Gastrocnemius medialis (tissue), 4 donors: Measurements from ENCODE around the gene UNCX. TPM values are rescaled to one million over a fixed set of nuclear protein-coding genes. Genes with fewer than 3 reads are reported as not detected.

Experiments
- ATAC-seq, 2 donors: fragments of 150-250 bp; one replicate each; pipeline ENCODE4 v1.9.1; 2016
- DNase-seq, 2 donors: peaks; one replicate each; pipeline ENCODE4 v3.0.0-alpha.2; 2019
- H3K27ac ChIP-seq, 4 donors: fragments of 200-600 bp; sonication (generic); 1 replicate in 1 of 4; 2 replicates in 3 of 4; pipeline ENCODE4 v1.5.1; 2016 to 2018; ENCODE audit warnings: mild to moderate bottlenecking in 2 of 4, moderate library complexity in 1 of 4
- H3K27me3 ChIP-seq, 3 donors: fragments of 200-600 bp; sonication (generic) in 2 of 3; 1 replicate in 1 of 3; 2 replicates in 2 of 3; pipeline versions ENCODE4 v1.5.1 to v1.6.0; 2016 to 2019; ENCODE audit warnings: mild to moderate bottlenecking in 1 of 3, moderate library complexity in 1 of 3
- H3K36me3 ChIP-seq, 2 donors: fragments of 200-600 bp; sonication (generic) in 1 of 2; one replicate each; pipeline ENCODE4 v1.5.1; 2017 to 2018
- H3K4me1 ChIP-seq, 2 donors: fragments of 200-600 bp; sonication (generic) in 1 of 2; one replicate each; pipeline ENCODE4 v1.5.1; 2016 to 2017; ENCODE audit warnings: mild to moderate bottlenecking in 2 of 2
- H3K4me3 ChIP-seq, 4 donors: fragments of 200-600 bp; sonication (generic) in 3 of 4; 1 replicate in 1 of 4; 2 replicates in 3 of 4; pipeline ENCODE4 v1.5.1; 2016 to 2019; ENCODE audit warnings: mild to moderate bottlenecking in 2 of 4
- H3K9me3 ChIP-seq, 3 donors: fragments of 200-600 bp; sonication (generic) in 2 of 3; 1 replicate in 1 of 3; 2 replicates in 2 of 3; pipeline ENCODE4 v1.5.1; 2016 to 2019
- CTCF ChIP-seq, 5 experiments: fragments of 450-650 bp in 3 of 5; fragments of 200-600 bp in 2 of 5; sonication (generic) in 2 of 5; IDR thresholded peaks in 4 of 5; conservative IDR thresholded peaks in 1 of 5; 1 replicate in 4 of 5; 2 replicates in 1 of 5; pipeline ENCODE4 v1.5.1; 2016 to 2019; ENCODE audit warnings: antibody characterized with exemption in 5 of 5, mild to moderate bottlenecking in 3 of 5, moderate library complexity in 3 of 5
- POLR2A ChIP-seq, 2 donors: fragments of 450-650 bp; IDR thresholded peaks; one replicate each; pipeline ENCODE4 v1.6.1; 2017; ENCODE audit warnings: antibody characterized with exemption in 2 of 2, mild to moderate bottlenecking in 2 of 2, moderate library complexity in 2 of 2
- in situ Hi-C, 4 donors: fragments of 200-750 bp; cut with MboI; loops; one replicate each; pipeline versions ENCODE4 v1.15.0 to v1.8.0; 2017; ENCODE audit warnings: low sequenced_read_pairs in 4 of 4
- intact Hi-C: fragments of 100-400 bp; cut with DNase I; formaldehyde crosslinking; loops from one replicate; pipeline ENCODE4 v1.15.1; 2023; ENCODE audit warnings: low total_unique reads
- total RNA-seq, 4 donors: library from RNA; depleted of rRNA; stranded (reverse); fragments of >200 nt; gene quantifications; one replicate each; pipeline versions ENCODE4 v1.1.0 to v1.2.3, GENCODE V29; 2016

Gene UNCX
- total RNA-seq, 4 donors from 2014 or later: not detected

DNA sequence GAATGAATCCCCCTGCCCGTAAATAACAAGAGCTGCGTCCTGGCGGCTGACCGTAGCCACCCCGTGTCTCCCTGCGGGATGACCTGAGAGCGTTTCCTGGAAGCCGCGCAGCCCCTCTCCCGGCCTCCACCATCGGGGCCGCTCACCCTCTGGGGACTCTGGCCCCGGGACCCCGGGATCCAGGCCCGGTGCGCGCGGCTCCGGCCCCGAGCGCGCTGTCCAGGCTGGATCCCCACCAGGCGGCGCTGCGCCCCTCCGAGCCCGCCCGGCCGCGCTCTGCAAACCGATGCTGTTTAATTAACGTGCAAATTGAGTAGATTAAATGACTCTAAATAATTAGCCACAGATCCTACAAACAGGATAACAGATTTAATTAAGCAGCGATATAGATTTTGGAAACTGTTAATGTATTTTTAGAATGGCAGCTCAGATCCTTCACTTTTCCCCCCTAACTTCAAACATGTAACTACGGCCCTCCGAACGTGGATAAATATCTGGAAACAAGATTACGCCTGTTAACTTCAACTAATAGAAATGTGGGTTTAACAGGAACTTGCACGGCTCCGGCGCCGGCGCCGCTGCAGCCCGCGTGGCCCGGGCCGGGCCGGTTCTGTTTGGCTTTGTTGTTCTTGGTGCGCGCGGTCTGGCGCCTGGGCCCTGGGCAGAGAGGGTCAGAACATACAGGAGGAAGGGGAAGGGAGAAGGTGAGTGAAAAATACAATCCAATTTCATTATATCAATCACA lies 7.1 kb upstream of the UNCX start:
- TF ChIP-seq CTCF (IDR thresholded peaks at IDR 0.05 in 4 of 5, conservative IDR thresholded peaks at IDR 0.05 in 1 of 5) (peak; percentile 37 to 62 (median 45)), POLR2A (IDR thresholded peaks at IDR 0.05) (no peak)
- no peak overlapping the region for H3K4me3 ChIP-seq
- no peaks in the 10 kb centered on the region for H3K9me3 ChIP-seq
- H3K27ac ChIP-seq: no peak overlapping the region
- ATAC-seq (no peak), DNase-seq (no peak)
- intact Hi-C loops: no loop called here
- in situ Hi-C loops: no loop called here
- H3K27me3 ChIP-seq: peaks cover 87 to 94% (median 87%) of the 10 kb centered on the region in 3 donors
- no peaks in the 10 kb centered on the region for H3K36me3 ChIP-seq
- peaks cover 0 to 5% of the 10 kb centered on the region in 2 donors for H3K4me1 ChIP-seq

- Histone ChIP-seq H3K36me3 (no peaks in the 10 kb centered on the region), H3K9me3 (no peaks in the 10 kb centered on the region), H3K4me1 (peaks cover 0 to 5% of the 10 kb centered on the region in 2 donors), H3K27ac (no peak overlapping the region), H3K27me3 (peaks cover 87 to 94% (median 89%) of the 10 kb centered on the region in 3 donors), H3K4me3 (no peak overlapping the region)
- TF ChIP-seq POLR2A (IDR thresholded peaks at IDR 0.05) (no peak), CTCF (IDR thresholded peaks at IDR 0.05 in 4 of 5, conservative IDR thresholded peaks at IDR 0.05 in 1 of 5) (no peak)
- in situ Hi-C loops (no loop called here), intact Hi-C loops (no loop called here)
- DNase-seq (no peak), ATAC-seq (no peak)
These were observed 6.3 kb upstream of the UNCX start for GRCh38 chr7:1226186-1226901.

DNA sequence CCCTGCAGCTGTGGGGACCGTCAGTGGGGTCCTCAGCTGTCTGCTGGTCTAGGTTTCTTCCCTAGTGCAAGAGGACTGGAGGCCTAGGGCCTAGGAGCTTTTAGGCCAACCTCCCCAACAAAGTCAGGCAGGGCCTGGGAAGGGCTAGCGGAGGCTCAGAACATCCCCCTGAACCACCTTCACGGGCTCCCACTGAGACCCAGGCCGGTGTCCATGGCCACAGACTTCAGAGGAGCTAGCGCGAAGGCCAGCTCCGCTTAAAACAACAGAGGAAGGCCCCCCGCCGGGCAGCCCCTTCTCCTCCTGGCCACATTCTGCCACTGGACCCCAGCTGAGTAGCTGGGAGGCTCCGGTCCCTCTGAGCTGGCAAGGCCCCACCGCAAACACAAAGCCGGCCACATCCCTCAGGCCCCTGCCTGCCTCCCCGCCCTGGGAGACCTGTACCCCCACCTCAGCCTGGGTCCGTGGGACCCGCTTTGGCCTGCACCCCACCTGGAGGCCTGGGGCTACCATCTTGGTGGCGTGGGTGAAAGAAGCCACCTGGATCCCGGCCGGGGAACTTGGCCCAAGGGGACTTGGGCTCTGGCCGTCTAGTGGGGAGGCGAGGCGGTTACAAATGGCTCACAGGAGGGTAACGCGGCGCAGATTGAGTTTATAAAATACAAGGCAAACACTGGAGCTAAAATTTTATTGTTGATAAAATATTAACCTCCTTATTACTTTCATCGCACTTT lies 5.4 kb upstream of the UNCX start:
- intact Hi-C loops: no loop called here
- Histone ChIP-seq H3K36me3 (no peaks in the 10 kb centered on the region), H3K27me3 (peaks cover 88 to 94% (median 92%) of the 10 kb centered on the region in 3 donors), H3K27ac (no peak overlapping the region), H3K9me3 (no peaks in the 10 kb centered on the region), H3K4me3 (no peak overlapping the region), H3K4me1 (peaks cover 0 to 5% of the 10 kb centered on the region in 2 donors)
- ATAC-seq (no peak), DNase-seq (no peak)
- no peak for TF ChIP-seq CTCF (IDR thresholded peaks at IDR 0.05 in 4 of 5, conservative IDR thresholded peaks at IDR 0.05 in 1 of 5)
- in situ Hi-C loops: no loop called here

DNA sequence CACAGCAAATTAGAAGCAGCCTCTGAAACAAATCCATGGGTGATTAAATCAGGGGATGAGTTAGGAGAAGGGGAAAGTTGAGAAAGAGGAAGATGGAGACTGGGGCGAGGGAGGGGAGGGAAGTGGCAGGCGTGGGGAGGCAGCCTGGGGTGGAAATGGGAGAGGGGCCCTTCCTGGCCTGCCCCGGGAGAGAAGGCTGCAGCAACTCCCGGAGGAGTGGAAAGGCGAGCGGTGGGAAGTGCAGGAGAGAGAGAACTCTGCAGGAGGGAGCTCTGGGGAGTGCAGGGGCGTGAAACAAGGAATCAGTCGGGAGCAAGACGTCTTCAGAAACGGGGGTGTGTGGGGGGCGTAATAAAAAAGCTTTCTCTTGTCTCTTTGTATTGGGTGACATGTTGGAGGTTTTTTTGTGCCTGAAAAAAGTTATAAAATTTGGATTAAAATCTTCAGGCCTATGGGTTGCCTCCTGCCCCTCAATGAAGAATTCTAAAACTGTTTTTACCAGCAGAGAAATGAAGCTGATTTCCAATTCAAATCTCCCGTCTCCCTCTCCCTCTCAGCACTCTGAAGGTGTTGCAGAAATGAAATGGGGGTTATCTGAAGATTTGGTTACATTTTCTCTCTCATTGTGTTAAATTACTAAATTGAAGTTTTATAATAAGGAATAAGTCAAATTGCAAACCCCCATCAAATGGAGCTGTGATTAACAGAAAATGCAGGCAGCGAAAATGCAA lies 4.7 kb upstream of the UNCX start:
- no peak for ATAC-seq
- no peaks in the 10 kb centered on the region for H3K9me3 ChIP-seq
- H3K27ac ChIP-seq: no peak overlapping the region
- H3K36me3 ChIP-seq: no peaks in the 10 kb centered on the region
- TF ChIP-seq POLR2A (IDR thresholded peaks at IDR 0.05): no peak
- no peak for TF ChIP-seq CTCF (IDR thresholded peaks at IDR 0.05 in 4 of 5, conservative IDR thresholded peaks at IDR 0.05 in 1 of 5)
- H3K4me3 ChIP-seq: no peak overlapping the region
- H3K27me3 ChIP-seq: peaks cover 84 to 96% (median 90%) of the 10 kb centered on the region in 3 donors
- H3K4me1 ChIP-seq: peaks cover 0 to 5% of the 10 kb centered on the region in 2 donors
- intact Hi-C loops: no loop called here
- no peak for DNase-seq
- in situ Hi-C loops: no loop called here
